HG03571 (cell line): ENCODE results near the gene TMEM9B.
A peak's percentile ranks its signal among the peaks of the same experiment; 100 is the strongest.
"Not testable (repeated sequence)": the region's sequence is repeated elsewhere in the genome, so short reads cannot be mapped to it uniquely, and the experiment has no call there.

Source experiments
- ATAC-seq: cut with Tn5 transposase; IDR thresholded peaks from one replicate; pipeline ENCODE4 v1.9.1; 2021; ENCODE audit not compliant: unreplicated experiment

Gene TMEM9B

DNA sequence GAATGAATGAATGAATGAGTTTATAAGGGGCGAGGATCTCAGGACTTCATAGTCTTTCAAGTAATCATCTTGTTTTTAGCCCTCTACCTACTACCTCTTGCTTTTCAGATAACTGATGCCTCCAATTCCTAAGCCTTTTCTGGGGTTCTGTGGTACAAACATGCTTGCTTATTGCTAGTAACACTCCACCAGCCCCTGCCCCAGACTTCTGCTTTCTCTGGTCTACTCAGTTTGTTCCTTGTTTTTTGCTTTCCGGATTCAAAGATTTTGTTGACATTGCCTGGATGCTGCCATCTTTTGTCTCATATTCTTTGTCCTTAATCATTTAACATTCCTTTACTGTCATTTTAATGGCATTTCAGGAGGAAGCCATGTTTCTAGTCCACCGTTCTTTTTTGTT, 8.9 kb upstream of the TMEM9B start:
- ATAC-seq = no peak

DNA sequence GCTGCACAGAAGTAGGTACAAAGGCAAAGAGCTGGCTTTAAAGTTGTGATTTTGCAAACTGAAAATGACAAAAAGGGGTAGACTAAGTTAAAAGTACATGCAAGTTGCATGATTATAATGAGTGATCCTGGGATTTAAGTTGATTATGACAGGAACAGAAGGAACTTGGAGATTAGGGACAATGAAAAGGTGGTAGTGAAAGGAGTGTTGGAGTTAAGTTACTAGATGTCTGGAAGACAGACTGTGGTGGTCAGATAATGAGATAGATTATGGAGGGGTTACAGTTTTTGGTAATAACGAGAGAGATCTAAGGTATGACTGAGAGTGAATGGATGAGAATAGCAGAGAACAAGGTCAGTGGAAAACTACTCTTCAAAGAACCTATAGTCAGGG, 7.7 kb upstream of the TMEM9B start:
- ATAC-seq = no peak

DNA sequence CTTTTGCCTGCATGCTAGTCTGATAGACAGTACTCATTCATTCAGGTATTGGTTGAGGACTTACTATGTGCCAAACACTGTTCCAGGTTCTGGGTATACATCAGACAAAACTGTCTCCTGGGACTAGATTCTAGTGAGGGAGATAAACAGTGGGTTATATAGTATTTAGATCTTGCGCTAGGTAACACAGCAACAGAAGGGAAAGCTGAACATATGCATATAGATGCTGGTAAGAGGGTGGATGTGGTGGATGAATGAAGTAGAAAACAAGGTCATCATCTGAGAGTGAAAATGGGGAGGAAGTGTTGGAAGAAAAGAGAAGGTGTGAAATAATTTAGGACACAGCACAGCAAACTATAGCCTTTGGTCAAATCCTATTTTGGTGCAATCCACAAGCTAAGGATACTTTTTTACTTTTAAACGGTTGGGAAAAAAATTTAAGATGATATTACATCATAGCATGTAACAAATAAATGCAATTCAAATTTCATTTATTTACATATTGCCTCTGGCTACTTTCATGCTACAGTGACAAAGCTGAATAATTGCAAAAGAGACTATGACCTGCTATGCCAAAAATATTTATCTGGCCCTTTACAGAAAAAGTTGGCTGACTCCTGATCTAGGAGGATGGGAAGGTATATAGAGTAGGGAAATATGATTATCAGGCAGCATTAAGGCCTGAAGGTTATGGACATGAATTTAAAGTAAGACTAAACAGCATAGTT, 7.1 kb upstream of the TMEM9B start:
- no peak for ATAC-seq

DNA sequence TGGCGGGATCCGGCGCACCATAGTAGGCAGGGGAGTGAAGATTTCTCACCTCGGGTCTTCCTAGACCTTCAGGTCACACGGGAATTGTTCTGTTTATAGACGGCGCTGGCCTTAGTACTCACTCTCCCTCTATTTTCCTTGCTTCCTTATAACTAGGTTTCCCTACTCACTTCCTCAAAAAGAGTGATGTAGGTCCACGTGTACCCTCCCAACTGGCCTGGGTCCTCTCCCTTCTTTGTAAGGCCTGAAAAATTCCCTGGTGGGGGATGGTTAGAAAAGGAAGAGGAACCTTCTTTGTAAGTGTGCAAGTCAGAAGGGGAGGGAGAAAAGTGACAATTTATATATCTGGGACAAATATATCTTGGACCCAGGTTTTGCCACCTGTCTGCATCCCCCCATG, 2.9 kb upstream of the TMEM9B start:
- ATAC-seq = no peak

DNA sequence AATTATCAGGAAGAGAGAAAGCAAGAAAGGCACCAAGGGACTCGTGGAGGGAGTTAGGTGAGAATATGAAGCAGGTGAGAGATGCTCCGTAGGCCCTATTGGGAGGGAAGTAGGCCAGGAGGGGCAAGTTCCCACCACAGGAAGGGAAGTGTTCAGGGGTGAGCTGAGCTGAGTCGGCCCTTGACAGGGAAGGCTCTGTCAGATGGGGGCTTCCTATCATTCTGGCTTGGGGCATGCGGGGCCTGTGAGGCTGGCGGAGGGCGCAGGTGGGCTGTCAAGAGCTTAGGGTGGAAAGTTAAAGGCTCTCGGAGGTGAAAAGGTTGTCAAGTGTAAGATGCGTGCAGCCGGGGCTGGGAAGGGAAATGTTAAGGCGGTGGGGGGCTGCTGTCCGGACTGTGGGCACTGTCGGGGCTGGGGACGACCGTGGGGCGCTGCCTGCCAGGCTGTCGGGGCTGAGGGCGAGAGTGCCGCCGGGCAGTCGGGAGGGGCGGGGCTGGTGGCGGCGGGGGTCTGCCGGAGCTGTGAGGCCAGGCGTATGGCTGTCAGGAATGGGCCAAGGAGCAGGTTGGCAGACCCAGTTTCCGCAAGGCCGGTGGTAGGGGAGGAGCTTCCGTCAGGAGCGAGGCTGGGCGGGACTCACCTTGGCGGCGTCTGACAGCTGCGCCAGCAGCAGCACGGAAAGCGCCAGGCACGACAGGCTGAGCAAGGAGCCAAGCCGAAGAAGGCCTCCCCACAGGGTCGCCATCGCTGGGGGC, 496 bp downstream of the TMEM9B start:
- ATAC-seq = peak; percentile 66

DNA sequence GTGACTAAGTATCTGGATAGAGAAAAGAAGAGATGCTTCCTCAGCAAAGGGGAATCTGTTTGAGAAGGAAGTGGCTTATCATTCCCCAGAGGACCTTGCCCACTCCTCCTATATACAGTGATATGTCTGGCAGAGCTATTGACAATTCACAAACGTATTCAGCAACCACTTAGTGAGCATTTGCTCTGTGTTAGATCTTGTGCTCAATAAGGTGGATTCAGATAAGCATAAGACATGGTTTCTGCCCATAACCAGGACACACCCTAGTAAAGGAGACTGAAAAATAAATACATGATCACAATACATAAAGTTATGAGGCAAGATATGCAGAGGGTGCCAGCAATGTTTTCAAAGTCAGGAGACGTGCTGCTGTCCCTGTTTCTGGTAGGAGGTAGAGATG, 1.4 kb downstream of the TMEM9B start:
- no peak for ATAC-seq

DNA sequence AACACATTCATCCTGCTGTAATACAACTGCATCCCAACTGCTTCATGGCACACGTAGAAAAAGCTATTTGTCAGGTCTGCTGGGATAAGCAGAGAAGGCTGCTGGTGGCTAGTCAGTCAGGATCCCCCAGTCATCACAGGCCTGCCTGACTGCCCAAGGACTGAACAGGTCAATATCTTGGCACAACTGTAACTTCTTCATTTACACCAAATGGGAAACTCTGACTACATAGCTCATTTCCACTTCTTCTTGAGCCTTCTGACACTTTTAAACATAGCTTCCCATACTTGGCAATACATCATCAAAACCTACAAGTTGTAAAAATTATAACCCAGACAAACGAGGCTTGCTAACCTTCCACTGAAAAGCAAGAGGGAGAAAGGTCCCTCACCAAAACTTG, 2.8 kb downstream of the TMEM9B start:
- no peak for ATAC-seq

DNA sequence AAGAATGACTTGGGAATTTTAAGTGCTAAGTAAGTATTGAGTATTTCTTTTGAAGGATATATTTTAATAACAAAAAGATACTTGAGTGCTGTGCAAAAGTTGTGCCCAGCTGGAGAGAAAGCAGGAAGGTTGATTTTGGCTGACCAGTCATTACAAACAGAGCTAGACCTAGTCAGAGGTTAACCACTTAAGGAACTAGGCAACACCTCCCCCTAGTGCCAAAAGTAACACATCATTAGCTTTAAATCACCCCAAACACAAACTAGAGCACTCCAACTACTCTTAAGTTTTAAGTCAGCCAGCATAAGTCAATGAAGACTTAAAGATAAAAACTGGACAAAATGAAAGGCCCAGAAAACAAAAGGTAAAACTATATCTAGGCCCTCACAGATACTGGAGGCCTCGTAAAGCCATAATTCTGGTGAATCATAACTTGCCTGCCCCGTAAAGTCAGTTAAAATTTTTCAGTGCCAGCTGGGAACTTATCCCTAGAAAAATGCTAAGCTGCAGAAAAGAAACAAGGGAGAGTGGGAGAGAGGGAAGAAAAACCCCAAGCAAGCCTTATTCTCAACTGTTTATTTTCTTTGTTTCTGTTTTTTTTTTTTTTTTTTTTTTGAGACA, 4.6 kb downstream of the TMEM9B start:
- ATAC-seq = peak; percentile 36

DNA sequence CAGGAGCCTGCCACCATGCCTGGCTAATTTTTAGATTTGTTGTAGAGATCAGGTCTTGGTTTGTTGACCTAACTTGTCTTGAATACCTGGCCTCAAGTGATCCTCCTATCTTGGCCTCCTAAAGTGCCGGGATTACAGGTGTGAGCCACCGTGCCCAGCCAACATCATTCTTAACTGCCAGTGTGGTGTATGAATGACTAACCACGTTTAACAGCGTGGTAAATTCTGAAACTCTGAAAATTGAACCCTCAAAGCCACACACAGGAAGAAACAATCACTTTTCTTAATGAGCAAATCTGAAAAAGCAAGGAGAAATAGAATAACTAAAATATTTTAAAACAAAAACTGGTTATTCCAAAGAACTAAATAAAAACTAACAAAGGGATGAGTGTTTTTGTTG, 7.4 kb downstream of the TMEM9B start:
- ATAC-seq = no peak

DNA sequence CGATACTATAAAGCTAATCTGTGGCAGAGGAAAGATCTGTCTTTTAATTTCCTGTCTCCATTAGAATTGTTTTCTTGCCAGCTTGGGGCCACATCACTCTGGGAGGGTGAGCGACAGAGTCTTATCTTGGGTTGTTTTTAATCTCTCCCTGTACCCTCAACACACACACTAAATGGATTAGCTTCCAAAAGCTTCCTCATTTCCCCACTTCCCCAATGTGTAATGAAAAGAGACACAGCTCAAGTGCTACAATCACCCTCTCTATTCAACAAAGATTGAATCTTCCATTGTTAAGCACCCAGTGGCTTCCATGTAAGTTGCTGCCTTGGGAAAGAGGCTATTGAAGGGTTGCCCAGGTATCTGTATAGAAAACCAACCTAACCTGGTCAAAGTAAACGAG, 15.4 kb downstream of the TMEM9B start:
- no peak for ATAC-seq

DNA sequence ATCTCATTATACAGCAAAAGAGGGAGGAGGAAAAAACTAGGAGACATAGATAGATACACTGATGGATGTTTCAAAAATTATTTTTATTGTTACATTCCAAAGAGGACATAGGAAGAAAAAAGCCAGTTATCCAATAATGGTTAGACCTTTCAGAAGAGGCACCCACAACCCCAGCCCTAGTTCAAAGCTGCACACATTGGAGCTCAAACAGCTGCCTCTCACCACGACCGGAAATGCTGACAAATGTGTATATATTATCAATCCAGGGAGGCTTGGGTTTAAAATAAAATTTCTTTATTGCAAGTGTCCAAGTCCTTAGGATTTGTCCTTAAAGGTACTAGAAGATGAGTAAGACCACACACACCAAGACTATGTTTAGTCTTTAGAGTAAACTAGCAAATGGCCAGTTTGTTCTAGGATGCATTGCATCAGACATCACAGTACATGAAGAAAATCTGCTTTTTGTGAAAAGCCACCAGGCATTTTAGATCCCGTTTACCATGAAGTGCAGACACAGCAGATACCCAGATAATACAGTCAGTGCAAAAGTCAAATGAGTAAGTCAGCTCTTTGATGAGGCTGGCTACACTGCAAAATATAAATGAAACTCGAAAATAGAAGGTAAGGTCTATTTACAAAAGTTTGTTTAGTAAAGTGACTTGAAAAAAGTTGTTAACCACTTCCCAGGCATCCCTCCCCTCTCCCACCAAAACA, 16.9 kb downstream of the TMEM9B start:
- ATAC-seq = no peak

DNA sequence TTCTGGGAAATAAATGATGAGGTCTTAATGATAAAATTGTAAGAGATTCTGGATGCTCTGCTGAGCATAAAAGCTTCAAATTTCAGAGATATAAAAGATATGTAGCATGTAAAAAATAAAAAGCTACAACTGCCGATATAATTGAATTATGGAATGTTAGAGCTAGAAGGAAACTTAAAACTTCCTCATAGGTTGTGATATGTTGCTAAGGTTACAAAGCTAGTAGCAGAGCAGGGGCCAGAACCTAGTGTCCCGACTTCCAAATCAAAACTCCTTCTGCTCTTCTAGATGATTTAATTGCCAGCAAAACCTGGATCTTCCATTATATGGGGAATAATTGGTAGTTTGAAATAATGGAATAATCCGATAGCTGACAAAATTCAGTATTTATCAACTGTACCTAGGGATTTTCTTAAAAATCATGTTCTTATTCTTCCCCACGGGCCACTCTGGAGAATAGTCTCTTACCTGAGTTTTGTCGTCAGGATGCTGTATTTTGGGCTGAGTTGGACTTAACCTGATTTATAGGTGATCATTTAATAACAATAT, 21.6 kb downstream of the TMEM9B start, which contains the start of gene ASCL3:
Gene ASCL3, minus strand, starts transcription at position 499 of the 549 bp plus-strand sequence. CDS start 4,855 bp downstream, outside the sequence.
- no peak for ATAC-seq

DNA sequence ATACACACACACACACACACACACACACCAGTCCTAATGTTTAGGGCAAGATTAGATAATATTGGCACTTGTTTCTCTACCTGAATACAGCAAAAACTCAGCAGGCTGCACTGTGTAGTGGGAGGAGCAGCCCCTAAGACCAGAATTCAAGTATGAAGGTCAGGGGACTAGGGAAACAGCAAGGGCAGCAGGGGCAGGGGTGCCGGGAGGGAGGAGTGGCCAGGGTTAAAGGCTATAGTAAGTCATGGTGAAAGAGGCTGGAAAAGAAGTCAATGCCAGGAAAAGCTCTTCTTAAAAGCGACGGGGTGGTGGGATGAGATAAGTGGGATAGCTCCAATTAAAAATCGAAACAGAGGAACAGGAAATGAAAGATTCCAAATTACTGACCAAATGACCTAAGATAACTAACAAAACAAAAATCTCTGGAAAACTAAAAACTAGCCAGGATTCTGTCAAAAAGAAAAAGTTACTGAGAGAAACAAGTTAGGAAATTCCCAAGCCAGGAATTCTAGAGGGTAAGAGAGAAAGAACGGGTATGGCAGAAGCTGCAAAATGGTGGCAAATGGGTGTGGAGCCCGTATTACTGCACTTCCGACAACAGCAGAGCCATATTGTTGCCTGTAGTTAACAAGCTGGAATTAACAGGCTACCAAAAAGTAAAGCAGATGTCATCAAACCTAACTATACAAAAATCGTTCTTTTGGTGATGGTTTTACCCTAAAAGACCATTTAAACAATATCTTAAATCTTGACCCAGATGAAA, 22.7 kb downstream of the TMEM9B start:
- ATAC-seq = no peak

DNA sequence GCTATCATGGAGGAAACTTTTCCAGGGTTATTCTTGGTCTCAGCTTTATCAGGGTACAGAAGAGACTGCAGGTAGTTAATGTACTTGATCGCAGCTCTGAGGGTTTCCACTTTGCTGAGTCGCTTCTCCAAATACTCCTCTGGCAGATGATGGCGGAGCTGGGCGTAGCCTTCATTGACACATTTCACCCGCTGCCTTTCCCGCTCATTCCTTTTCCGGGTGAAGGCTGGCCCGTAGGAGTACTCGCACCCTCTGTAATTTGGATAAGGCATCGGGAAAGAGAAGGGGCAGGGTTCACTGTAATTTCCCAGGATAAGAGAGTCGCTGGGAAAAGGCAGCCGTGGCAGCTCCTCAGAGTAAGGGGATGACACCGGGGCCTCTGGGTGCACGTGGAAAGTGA, 26.6 kb downstream of the TMEM9B start:
- no peak for ATAC-seq

DNA sequence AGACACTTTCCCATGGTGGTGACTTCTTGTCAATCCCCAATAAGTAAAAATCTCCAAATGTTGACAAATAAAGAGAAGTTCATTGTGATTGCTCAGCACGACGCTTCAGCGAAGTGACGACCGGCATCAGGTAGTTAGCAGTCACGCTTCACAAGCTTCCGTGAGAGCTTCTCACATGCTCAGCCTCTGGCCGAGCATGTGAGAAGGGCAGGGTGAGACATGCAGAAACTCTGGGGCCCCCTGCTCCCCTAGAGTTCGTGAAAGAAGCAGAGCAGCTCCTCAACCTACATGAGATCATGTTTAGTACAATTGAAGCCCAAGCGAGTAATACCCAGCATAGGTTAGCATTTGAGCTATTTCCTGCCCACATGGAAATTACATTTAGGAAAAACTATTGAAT, 27.1 kb downstream of the TMEM9B start:
- ATAC-seq = no peak

DNA sequence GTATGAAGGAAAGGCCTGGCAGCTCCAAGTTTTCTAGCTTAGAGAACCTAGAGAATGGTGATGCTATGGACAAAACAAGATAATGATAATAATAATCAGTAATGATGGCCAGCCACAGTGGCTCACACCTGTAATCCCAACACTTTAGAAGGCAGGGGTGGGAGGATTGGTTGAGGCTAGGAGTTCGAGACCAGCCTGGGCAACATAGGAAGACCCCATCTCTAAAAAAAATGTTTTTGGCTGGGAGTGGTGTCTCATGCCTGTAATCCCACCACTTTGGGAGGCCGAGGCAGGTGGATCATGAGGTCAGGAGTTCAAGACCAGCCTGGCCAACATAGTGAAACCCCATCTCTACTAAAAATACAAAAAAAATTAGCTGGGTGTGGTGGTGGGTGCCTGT, 28.5 kb downstream of the TMEM9B start:
- ATAC-seq = not testable (repeated sequence)

DNA sequence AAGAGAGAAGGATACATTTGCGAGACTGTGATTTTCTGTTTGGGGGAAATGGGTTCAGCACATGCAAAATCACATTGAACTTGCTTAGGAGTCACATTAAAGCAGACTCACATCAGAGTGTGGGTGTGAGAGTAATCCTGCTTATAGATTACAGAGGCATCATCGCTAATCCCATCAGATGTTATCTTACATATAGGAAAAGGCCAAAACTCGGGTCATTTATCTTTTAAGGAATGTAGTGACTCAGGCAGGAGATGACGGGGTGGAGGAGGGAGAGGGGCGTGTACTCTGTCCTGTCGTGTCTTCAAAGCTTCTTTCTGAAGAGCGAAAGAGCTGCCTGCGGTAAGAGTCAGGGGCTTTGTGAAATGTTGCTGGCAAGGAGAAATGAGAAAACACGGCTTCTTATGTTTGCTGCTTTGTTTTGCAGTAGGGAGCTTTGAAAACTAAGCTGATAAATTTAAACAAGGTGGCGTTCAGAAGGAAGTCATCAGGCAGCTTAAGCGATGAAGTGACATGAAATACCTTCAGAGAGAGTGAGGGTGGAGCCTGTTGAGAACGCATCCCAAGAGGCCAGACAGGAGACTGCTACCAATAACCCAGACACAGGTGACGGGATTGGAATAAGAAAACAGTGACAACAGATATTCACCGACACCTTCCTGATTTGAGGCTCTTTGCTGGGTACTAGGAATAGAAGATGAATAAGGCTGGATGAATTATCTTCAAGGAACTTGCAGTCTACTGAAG, 29.3 kb downstream of the TMEM9B start:
- no peak for ATAC-seq

DNA sequence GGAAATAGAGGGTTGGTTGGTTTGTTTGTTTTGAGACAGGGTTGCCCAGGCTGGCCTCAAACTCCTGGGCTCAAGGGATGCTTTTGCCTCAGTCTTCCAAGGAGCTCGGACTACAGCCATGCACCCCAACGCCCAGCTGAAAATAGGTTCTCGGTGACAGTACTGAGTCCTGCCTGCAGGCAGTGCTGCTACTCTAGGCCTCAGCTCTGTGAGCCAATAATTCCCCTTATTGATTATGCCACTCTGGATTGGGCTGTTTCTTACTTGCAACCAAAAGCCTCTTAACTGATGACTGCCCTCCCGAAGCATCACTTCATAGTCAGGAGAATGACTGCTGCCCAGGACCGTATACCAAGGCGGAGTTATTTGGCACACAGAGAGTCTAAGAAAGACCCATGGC, 30.3 kb downstream of the TMEM9B start:
- ATAC-seq = no peak

DNA sequence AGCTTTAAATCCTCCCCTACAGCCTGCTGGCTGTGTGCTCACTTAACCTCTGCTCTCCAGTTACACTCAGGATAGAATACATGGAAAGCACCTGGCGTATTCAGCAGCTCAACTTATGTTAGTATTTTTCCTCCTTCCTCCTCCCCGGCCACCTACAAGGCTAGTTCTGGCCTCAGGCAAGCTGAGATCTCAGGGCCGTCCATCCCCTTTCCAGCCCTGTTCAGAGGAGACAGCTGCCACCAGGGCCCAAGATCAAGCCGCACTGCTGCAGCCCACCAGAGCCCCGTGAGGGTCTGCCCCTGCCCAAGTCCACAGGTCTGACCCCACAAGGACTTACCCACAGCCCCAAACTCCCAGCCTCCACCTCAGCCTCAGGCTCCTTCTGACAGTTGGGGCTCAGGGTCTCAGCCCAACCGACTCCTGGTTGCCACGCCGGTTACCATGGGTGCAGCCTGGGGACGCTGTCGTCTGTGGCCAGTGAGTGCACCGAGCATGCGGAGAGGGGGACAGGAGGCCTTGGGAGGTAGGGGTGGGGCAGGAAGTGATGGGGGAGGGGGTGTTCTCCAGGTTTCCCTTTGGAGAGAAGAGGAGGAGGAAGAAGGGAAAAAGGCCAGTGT, 31.6 kb downstream of the TMEM9B start, which contains the start of gene C11orf16:
Gene C11orf16, minus strand, starts transcription at position 384 of the 617 bp plus-strand sequence. CDS start 639 bp downstream, outside the sequence.
- ATAC-seq = no peak
